GM18517 (cell line): Measurements from ENCODE around the gene MAT2B.
"Not testable (repeated sequence)": the region's sequence is repeated elsewhere in the genome, so short reads cannot be mapped to it uniquely, and the experiment has no call there.

Experiments
- ATAC-seq: cut with Tn5 transposase; IDR thresholded peaks from one replicate; pipeline ENCODE4 v1.9.1; 2021; ENCODE audit warnings: mild to moderate bottlenecking, moderate library complexity; ENCODE audit not compliant: unreplicated experiment

Gene MAT2B

DNA sequence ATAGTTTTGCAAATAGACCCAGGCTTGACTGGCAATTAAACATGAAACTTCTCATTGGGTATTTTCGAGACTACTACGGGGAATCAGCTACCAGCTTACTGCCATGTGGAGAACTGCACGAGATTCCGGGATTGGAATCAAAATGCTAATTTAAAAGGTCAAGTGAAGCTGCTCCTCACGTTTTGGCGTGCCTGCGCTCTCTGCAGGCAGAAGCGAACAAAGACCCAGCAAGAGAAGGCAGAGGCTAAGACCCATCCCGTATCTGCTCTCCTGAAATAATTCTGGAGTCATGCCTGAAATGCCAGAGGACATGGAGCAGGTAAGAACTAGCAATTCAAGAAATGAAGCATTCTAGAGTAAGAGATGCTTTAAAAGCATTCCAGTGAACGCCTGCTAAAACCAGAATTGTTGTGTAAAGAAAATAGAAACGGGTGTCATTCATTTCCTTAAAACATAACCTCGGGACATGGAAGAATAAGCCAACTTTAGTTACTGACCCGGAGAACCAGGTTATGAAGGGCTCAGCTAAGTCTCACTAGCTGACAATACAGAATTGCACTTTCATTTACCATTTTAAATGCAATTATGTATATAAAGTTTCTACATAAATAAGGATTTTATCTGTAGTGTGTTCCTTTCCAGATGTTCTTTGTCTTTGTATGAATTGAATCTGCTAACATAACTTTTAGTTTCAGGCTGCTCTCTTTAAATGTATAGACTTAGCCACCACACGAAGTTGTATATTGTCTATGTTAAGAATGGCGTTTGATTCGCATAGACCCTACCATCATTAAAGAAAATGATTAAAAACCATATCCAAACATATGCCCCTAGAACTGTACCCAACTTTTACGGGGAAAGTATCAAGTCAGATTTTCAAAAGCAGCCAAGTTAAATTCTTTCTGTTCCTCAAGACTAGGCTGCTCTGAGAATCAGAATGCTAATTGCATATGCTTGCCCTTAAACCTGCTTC lies 2.0 kb upstream of the MAT2B start:
- no peak for ATAC-seq

DNA sequence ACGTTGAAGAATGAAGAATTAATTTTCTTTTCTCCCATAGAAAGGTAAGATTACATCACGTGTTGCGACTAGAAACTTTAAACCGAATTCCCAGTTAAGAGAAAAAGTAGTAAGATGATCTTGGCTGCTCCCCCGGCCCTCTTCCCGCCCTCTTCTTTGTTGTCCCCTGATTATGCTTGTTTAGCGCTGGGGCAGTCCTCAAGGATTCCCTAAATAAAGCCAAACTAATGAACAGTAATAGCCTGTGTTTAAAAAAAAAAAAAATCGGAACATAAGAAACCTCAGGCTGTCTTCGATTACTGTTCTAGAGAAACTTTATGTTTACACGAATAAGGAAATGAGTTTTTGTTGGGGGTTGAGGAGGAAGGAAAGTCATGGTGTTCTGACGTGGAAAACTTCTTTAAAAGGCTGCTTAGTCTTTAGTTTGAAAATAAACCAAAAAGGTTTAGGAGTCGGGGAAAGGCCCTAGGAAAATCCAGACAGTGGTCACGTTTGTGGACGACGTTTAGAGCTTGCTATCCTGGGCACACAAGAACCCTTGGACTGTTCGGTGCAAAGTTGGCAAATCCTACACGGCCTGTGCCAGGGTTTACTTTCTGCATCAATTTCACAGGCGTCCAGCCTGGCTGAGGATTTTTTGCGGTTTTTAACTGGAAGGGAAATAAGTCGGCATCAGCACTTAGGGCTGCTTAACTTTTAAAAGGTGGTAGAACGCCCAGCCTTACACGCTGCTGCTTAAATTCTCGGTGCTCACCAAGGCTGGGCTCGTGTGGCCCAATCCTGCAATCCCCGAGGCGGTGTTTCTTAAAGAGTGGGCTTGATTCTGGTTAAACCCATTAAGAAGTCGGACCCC lies 1.1 kb upstream of the MAT2B start:
- no peak for ATAC-seq

DNA sequence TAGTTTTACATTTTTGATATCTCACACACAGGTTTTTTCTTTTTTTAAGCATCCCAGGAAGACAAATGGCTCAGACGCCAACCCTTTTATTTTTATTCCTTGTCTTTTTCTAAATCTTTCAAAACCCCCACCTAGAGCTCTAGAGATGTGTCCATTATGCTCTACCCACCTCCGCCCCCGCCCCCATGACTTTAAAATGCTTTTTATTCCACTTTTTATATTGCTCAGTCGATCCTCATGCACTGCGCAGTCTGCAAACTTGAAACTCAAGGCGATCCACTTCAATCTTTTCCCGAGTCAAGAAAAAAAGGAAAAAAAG lies 411 bp upstream of the MAT2B start:
- ATAC-seq, result no peak

DNA sequence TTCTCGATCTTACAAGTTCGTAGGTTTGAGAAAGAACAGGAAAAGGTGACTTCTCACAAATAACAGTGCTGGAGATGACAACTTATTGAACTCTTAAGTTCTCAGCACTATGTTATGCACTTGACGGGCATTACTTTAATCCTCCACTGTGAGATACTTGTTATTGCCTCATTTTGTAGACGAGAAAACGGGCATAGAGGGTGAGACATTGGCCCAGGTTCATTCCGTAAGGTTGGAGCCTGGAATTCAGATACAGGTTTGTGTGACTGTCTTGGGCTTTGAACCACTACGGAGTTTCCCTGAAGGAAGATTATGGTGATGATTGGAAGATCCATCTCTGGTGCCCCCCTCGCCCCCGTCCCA lies 657 bp downstream of the MAT2B start:
- ATAC-seq, result peak; percentile 27

DNA sequence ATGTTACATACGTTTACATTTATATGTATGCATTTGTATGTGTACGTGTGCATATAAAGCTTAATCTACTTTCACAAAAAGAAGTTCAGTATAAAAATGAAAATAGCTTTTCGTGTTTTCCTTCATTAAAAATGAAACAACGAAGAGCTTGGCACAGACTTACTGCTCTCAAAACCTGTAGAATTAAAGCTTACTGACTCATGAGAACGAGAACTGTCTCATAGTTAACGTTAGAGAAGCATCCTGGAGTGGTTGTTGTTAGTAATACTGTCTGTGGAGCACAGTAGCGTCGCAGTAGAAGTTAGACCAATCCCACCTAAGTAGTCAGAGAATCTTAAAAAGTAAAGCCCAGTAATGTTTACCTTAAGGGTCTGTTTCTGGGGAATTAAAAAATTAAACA lies 1.3 kb downstream of the MAT2B start:
- no peak for ATAC-seq

GRCh38 chr5:163508753-163509152 lies 3.3 kb downstream of the MAT2B start:
- ATAC-seq, result no peak

GRCh38 chr5:163509291-163509951 lies 4.0 kb downstream of the MAT2B start:
- no peak for ATAC-seq

DNA sequence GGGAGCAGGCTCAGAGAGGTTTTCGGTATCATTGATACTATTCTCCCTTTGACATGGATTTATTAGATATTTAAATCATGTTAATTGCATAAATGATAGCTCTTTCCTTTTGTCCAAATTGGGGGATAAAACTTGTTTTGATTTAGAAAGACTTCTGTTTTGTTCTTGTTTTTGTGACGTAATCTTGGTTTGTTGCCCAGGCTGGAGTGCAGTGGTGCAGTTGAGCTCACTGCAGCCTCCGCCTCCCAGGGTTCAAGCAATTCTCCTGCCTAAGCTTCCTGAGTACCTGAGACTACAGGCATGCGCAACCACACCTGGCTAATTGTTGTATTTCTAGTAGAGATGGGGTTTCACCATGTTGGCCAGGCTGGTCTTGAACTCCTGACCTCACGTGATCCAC lies 7.1 kb downstream of the MAT2B start:
- ATAC-seq, result no peak

DNA sequence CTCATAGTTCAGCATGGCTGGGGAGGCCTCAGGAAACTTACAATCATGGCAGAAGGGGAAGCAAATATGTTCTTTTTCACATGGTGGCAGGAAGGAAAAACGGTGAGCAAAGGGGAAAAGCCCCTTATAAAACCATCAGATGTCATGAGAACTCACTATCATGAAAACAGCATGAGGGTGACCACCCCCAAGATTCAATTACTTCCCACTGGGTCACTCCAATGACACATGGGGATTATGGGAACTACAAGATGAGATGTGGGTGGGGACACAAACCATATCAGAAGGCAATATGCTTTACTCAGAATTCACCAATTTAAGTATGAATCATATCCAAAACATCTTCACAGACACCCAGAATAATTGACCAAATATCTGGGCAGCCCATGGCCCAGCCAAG lies 19.7 kb downstream of the MAT2B start:
- no peak for ATAC-seq

- ATAC-seq, result no peak
These were observed 24.3 kb downstream of the MAT2B start for GRCh38 chr5:163529698-163530097.

- no peak for ATAC-seq
These were observed 25.9 kb downstream of the MAT2B start for GRCh38 chr5:163531272-163531671.

- ATAC-seq, result no peak
These were observed 27.0 kb downstream of the MAT2B start for GRCh38 chr5:163532171-163533084.

DNA sequence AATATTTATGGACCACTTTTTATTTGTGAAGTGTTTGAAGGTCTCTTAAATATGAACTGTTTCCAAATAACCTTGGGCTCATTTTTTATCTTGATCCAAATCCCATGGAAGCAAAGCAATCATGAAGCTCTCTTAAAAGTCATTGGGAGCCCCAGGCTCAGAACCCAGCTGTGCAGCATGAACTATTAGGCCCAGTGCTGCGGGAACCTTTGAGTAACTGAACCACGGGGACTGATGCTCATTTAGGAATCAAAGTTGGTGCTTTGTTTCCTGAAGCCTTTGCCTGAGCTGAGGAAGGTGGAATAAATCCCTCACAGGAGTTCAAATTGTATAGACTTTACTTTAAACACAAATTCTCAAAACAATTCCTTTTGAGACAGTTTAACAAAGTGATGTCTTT lies 27.8 kb downstream of the MAT2B start:
- ATAC-seq, result no peak

GRCh38 chr5:163534492-163535094 lies 29.2 kb downstream of the MAT2B start:
- ATAC-seq, result no peak

DNA sequence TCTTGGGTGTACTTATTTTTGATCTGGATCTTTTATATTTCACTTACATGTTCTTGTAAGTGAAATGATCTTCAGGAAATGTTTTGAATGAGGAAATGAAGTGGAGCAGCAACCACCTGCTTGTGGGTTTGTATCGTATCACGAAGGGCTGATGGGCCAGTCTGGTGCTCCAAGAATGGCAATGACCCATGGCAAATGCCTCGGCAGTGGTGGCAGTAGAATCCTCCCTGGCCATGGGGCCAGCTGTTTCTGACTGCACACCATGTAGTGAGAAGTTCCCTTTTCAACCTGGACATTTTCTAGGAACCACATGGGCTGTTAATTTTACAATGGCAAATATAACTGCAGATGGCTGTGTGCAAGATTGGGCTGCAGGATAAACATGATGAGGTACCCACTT lies 29.9 kb downstream of the MAT2B start:
- ATAC-seq, result no peak

DNA sequence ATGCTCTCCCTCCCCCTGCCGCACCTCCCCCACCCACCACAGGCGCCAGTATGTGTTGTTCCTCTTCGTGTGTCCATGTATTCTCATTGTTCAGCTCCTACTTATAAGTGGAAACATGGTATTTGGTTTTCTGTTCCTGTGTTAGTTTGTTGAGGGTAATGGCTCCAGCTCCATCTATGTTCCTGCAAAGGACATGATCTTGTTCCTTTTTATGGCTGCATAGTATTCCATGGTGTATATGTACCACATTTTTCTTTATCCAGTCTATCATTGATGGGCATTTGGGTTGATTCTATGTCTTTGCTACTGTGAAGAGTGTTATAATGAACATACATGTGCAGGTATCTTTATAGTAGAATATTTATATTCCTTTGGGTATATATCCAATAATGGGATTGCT lies 31.0 kb downstream of the MAT2B start:
- not testable (repeated sequence) for ATAC-seq

- ATAC-seq, result no peak
These were observed 35.3 kb downstream of the MAT2B start for GRCh38 chr5:163540696-163541095.

DNA sequence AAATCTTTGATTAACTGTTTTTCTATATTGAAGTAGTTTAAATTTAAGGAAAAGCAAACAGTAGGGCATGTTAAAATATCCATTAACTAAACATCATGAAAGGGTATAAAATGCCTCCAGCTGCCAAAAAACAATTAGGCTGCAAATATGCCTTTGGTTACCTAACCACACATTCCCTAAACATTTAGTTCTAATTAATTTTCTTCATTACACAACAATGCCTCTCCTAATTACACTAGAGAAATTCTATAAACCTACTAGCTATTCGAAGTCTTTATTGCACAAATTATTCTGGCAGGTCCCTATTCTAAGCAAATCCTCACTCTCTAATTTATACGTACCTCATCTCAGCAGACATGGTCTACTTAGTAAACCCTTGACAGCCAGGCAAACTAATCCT lies 37.4 kb downstream of the MAT2B start:
- no peak for ATAC-seq

DNA sequence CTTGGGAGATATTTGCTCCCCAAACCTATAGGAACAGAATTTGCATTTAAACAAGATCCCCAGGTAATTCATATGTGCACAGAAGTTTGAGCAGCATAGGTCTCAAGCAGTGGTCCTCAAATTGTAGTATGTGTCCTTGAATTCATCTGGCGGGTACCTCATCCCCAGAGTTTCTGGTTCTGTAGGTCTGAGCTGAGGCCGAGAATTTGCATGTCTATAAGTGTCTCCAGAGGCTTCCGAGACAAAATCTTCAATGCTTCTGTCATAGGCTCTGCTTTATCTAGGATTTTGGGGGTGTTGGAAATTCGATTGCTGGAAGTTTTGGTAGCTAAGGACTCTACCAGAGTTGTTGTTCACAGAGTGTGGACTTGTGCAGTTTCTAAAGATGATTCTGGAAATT lies 38.6 kb downstream of the MAT2B start:
- no peak for ATAC-seq

GRCh38 chr5:163544836-163545235 lies 39.4 kb downstream of the MAT2B start:
- ATAC-seq, result no peak
